PC-3 (cell line): Measurements from ENCODE around the gene CACNA1E. TPM values are rescaled to one million over a fixed set of nuclear protein-coding genes. Genes with fewer than 3 reads are reported as not detected.

ENCODE experiments used
- ATAC-seq: fragments of 200-7000 bp; cut with Tn5 transposase; 2 replicates; pipeline ENCODE4 v1.9.1; 2020; ENCODE audit warnings: mild to moderate bottlenecking, moderate library complexity
- BruUV-seq: library from RNA; stranded (reverse); fragments of 400-500 nt; replicated peaks from 2 replicates; lab custom pipeline; 2021; lab: Mats Ljungman, UMichigan
- CTCF ChIA-PET: fragments of 300-600 bp; sonication (Branson Sonifier 250); formaldehyde crosslinking; loops from one replicate; lab custom pipeline; 2022; ENCODE audit warnings: antibody characterized with exemption; lab: Charles Lee
- POLR2A ChIA-PET: fragments of 300-600 bp; sonication (Branson Sonifier 250); formaldehyde crosslinking; loops from one replicate; lab custom pipeline; 2022; ENCODE audit warnings: antibody characterized with exemption; ENCODE audit not compliant: unreplicated experiment; lab: Charles Lee
- DNase-seq: peaks from one replicate; pipeline ENCODE4 v3.0.0-alpha.2; 2015
- H2AFZ ChIP-seq: fragments of 300-600 bp; sonication (generic); 2 replicates; pipeline ENCODE4 v1.6.0; 2016; ENCODE audit warnings: antibody characterized with exemption, low read length
- H3F3A ChIP-seq: fragments of 300-600 bp; sonication (generic); one replicate; pipeline ENCODE4 v1.6.0; 2017; ENCODE audit warnings: antibody characterized with exemption, low read length, control low read depth, mild to moderate bottlenecking; ENCODE audit not compliant: unreplicated experiment
- H3K27ac ChIP-seq: fragments of 300-600 bp; sonication (generic); 2 replicates; pipeline ENCODE4 v1.5.1; 2016; ENCODE audit warnings: mild to moderate bottlenecking, low read length
- H3K27me3 ChIP-seq: fragments of 300-600 bp; sonication (generic); 2 replicates; pipeline ENCODE4 v1.6.1; 2016; ENCODE audit warnings: low read length, mixed read lengths
- H3K36me3 ChIP-seq: fragments of 300-600 bp; sonication (generic); 2 replicates; pipeline ENCODE4 v1.6.1; 2016; ENCODE audit warnings: low read depth, mixed run types, low read length, mixed read lengths
- H3K4me1 ChIP-seq: fragments of 300-600 bp; sonication (generic); 2 replicates; pipeline ENCODE4 v1.5.1; 2016; ENCODE audit warnings: low read length; ENCODE audit not compliant: insufficient read depth
- H3K4me2 ChIP-seq: fragments of 300-600 bp; sonication (generic); 2 replicates; pipeline ENCODE4 v1.6.0; 2016; ENCODE audit warnings: low read length
- H3K4me3 ChIP-seq: fragments of 300-600 bp; sonication (generic); 2 replicates; pipeline ENCODE4 v1.5.1; 2016; ENCODE audit warnings: mild to moderate bottlenecking, low read length, mixed read lengths
- H3K79me2 ChIP-seq: fragments of 300-600 bp; sonication (generic); 2 replicates; pipeline ENCODE4 v1.6.1; 2017; ENCODE audit warnings: low read length, mixed read lengths
- H3K9ac ChIP-seq: fragments of 300-600 bp; sonication (generic); 2 replicates; pipeline ENCODE4 v1.6.0; 2016; ENCODE audit warnings: mild to moderate bottlenecking, low read length
- H3K9me2 ChIP-seq: fragments of 300-600 bp; sonication (generic); replicated peaks from 2 replicates; pipeline ENCODE4 v1.6.1; 2016; ENCODE audit warnings: mixed run types, low read length, mixed read lengths
- H3K9me3 ChIP-seq: fragments of 300-600 bp; sonication (generic); 2 replicates; pipeline ENCODE4 v1.6.1; 2016; ENCODE audit warnings: low read length, mixed read lengths
- H4K20me1 ChIP-seq: fragments of 300-600 bp; sonication (generic); 2 replicates; pipeline ENCODE4 v1.6.1; 2016; ENCODE audit warnings: low read length, mixed read lengths
- CTCF ChIP-seq: fragments of 300-600 bp; sonication (generic); conservative IDR thresholded peaks from 2 replicates; pipeline ENCODE4 v1.5.1; 2017; ENCODE audit warnings: antibody characterized with exemption, low read depth, mild to moderate bottlenecking, low read length
- EZH2 ChIP-seq: fragments of 300-600 bp; sonication (generic); IDR thresholded peaks from one replicate; pipeline ENCODE4 v1.6.1; 2017; ENCODE audit warnings: antibody characterized with exemption, mild to moderate bottlenecking, low read length; ENCODE audit not compliant: unreplicated experiment
- EZH2phosphoT487 ChIP-seq: fragments of 300-600 bp; sonication (generic); IDR thresholded peaks from 2 replicates; pipeline ENCODE4 v1.6.1; 2018; ENCODE audit warnings: mild to moderate bottlenecking, antibody characterized with exemption, low read length, borderline replicate concordance
- intact Hi-C: fragments of 100-400 bp; cut with micrococcal nuclease; formaldehyde crosslinking; loops from 2 replicates; pipeline ENCODE4 v1.9.0; 2023
- total RNA-seq: library from RNA; depleted of rRNA; stranded (reverse); fragments of >200 nt; gene quantifications from 2 replicates; pipeline ENCODE4 v1.2.3, GENCODE V29; 2014

Gene CACNA1E
- total RNA-seq, 1 experiment from 2014 or later: not detected

GRCh38 chr1:181554465-181554864 lies 71.1 kb downstream of the CACNA1E start:
- no peak for DNase-seq
- intact Hi-C loops: no loop called here
- Histone ChIP-seq H3K9me3 (no peaks in the 10 kb centered on the region), H3K27me3 (no peaks in the 10 kb centered on the region; the same call in 1 of the 2 replicates), H3K9ac (no peak overlapping the region), H3K4me3 (no peak overlapping the region), H3K27ac (no peak overlapping the region), H3F3A (no peaks in the 10 kb centered on the region), H3K79me2 (no peaks in the 10 kb centered on the region), H3K4me1 (no peaks in the 10 kb centered on the region), H3K9me2 (no peaks in the 10 kb centered on the region), H3K36me3 (no peaks in the 10 kb centered on the region), H4K20me1 (no peaks in the 10 kb centered on the region), H3K4me2 (no peak overlapping the region), H2AFZ (no peak overlapping the region)
- BruUV-seq: no TSS peak
- no peak for TF ChIP-seq EZH2phosphoT487
- no peak for TF ChIP-seq EZH2
- no peak for TF ChIP-seq CTCF
- ATAC-seq: no peak
- CTCF ChIA-PET: no interaction called here
- POLR2A ChIA-PET: no interaction called here

DNA sequence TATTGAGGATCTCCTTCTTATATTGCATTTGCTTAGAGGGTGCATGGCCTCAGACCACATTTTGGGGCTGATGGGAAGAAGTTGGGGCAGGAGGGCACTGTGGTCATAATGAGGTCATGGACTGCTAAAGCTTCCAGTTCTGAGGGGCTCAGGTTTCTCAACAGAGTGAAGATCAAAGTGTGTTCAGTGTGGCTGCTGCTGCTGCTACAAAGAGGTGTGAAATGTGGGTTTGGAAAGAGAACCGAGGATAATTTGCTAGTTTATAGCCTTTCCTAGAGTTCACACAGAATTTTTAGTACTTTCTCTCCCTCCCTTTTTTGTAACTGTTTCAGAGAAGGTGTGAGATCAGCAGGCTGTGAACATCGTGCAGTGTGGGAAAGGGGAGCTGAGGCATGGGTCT lies 73.3 kb downstream of the CACNA1E start:
- no peak overlapping the region for H3K4me2 ChIP-seq
- no peak for TF ChIP-seq EZH2phosphoT487
- no peaks in the 10 kb centered on the region for H3F3A ChIP-seq
- no peaks in the 10 kb centered on the region for H3K9me3 ChIP-seq
- H4K20me1 ChIP-seq: no peaks in the 10 kb centered on the region
- no peak overlapping the region for H2AFZ ChIP-seq
- H3K9ac ChIP-seq: no peak overlapping the region
- CTCF ChIA-PET: no interaction called here
- no peaks in the 10 kb centered on the region for H3K9me2 ChIP-seq
- H3K27ac ChIP-seq: no peak overlapping the region
- H3K36me3 ChIP-seq: no peaks in the 10 kb centered on the region
- ATAC-seq (no peak), DNase-seq (no peak)
- H3K4me3 ChIP-seq: no peak overlapping the region
- POLR2A ChIA-PET: no interaction called here
- BruUV-seq: no TSS peak
- intact Hi-C loops: no loop called here
- H3K4me1 ChIP-seq: no peaks in the 10 kb centered on the region
- no peaks in the 10 kb centered on the region; the same call in 1 of the 2 replicates for H3K27me3 ChIP-seq
- no peaks in the 10 kb centered on the region for H3K79me2 ChIP-seq

DNA sequence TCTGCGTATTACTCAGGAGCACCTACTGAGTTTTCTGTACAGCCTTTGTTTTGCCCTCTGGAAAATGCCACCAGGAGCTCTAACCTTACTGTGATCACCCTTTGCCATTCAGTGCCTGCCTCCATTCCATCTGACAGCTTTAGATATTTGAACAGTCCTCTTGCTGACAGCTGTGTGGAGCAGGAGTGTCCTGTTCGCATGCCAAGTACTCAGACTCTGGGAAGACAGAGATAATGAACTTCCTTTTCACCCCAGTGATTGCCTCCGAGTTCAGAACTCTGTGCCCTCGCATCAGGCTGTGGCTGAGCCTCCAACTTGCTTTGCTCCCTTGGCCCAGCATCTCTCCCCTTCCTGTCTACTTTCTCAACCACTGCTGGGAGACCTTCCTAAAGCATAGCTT lies 74.0 kb downstream of the CACNA1E start:
- no peak overlapping the region for H3K27ac ChIP-seq
- DNase-seq: no peak
- no peak overlapping the region for H3K4me3 ChIP-seq
- ChIA-PET CTCF (no interaction called here), POLR2A (no interaction called here)
- no peak for ATAC-seq
- H3K79me2 ChIP-seq: no peaks in the 10 kb centered on the region
- H3K36me3 ChIP-seq: no peaks in the 10 kb centered on the region
- H3K9ac ChIP-seq: no peak overlapping the region
- no peak overlapping the region for H2AFZ ChIP-seq
- no peaks in the 10 kb centered on the region for H4K20me1 ChIP-seq
- H3F3A ChIP-seq: no peaks in the 10 kb centered on the region
- no peak overlapping the region for H3K4me2 ChIP-seq
- intact Hi-C loops: no loop called here
- H3K4me1 ChIP-seq: no peaks in the 10 kb centered on the region
- H3K27me3 ChIP-seq: no peaks in the 10 kb centered on the region; the same call in 1 of the 2 replicates
- H3K9me3 ChIP-seq: no peaks in the 10 kb centered on the region
- TF ChIP-seq EZH2 (no peak), EZH2phosphoT487 (no peak), CTCF (no peak)
- no TSS peak for BruUV-seq
- no peaks in the 10 kb centered on the region for H3K9me2 ChIP-seq
